Spleen (tissue), 11 donors: Measurements from ENCODE around the gene MX2. TPM values are rescaled to one million over a fixed set of nuclear protein-coding genes. Genes with fewer than 3 reads are reported as not detected.
A peak's percentile ranks its signal among the peaks of the same experiment; 100 is the strongest.

ENCODE experiments used
- DNase-seq: peaks from one replicate; pipeline ENCODE4 v3.0.0-alpha.2; 2020
- H3K27ac ChIP-seq, 8 donors: fragments of 200-600 bp; sonication (generic) in 7 of 8; 1 replicate in 4 of 8; 2 replicates in 4 of 8; pipeline versions ENCODE4 v1.5.0 to v1.8.0; 2016 to 2021; ENCODE audit warnings: inconsistent platforms in 4 of 8, mild to moderate bottlenecking in 4 of 8, moderate library complexity in 1 of 8
- H3K27me3 ChIP-seq, 7 donors: fragments of 200-600 bp; sonication (generic) in 6 of 7; replicated peaks in 1 of 7; 1 replicate in 4 of 7; 2 replicates in 3 of 7; pipeline versions ENCODE4 v1.5.0 to v1.8.0; 2016 to 2021; ENCODE audit warnings: inconsistent platforms in 3 of 7, mild to moderate bottlenecking in 1 of 7
- H3K36me3 ChIP-seq, 6 donors: fragments of 200-600 bp; sonication (generic) in 5 of 6; 1 replicate in 4 of 6; 2 replicates in 2 of 6; pipeline versions ENCODE4 v1.5.0 to v1.8.0; 2016 to 2021; ENCODE audit warnings: inconsistent platforms in 2 of 6
- H3K4me1 ChIP-seq, 6 donors: fragments of 200-600 bp; sonication (generic) in 5 of 6; 1 replicate in 3 of 6; 2 replicates in 3 of 6; pipeline versions ENCODE4 v1.5.0 to v1.8.0; 2016 to 2021; ENCODE audit warnings: inconsistent platforms in 3 of 6
- H3K4me3 ChIP-seq, 8 donors: fragments of 200-600 bp; sonication (generic) in 7 of 8; 1 replicate in 4 of 8; 2 replicates in 4 of 8; pipeline versions ENCODE4 v1.5.0 to v1.8.0; 2016 to 2021; ENCODE audit warnings: inconsistent platforms in 4 of 8, mild to moderate bottlenecking in 4 of 8, moderate library complexity in 2 of 8
- H3K9me3 ChIP-seq, 8 donors: fragments of 200-600 bp; sonication (generic) in 7 of 8; 1 replicate in 4 of 8; 2 replicates in 4 of 8; pipeline versions ENCODE4 v1.5.0 to v1.8.0; 2016 to 2021; ENCODE audit warnings: inconsistent platforms in 4 of 8
- CTCF ChIP-seq, 11 experiments: fragments of 200-600 bp in 7 of 11; fragments of 450-650 bp in 4 of 11; sonication (generic) in 4 of 11; IDR thresholded peaks in 8 of 11; conservative IDR thresholded peaks in 3 of 11; 1 replicate in 7 of 11; 2 replicates in 4 of 11; pipeline versions ENCODE4 v1.4.0 to v1.8.0; 2016 to 2021; ENCODE audit warnings: antibody characterized with exemption in 11 of 11, inconsistent platforms in 4 of 11, mild to moderate bottlenecking in 1 of 11
- POLR2A ChIP-seq, 3 donors: fragments of 450-650 bp; IDR thresholded peaks; one replicate each; pipeline ENCODE4 v1.5.1; 2017; ENCODE audit warnings: antibody characterized with exemption in 3 of 3, mild to moderate bottlenecking in 1 of 3
- POLR2AphosphoS5 ChIP-seq, 3 donors: sonication (generic); formaldehyde crosslinking; IDR thresholded peaks; one replicate each; pipeline ENCODE4 v1.5.1; 2017; ENCODE audit warnings: antibody characterized with exemption in 3 of 3
- WGBS, 5 donors: extraction: QIAGEN DNeasy Blood & Tissue Kit in 3 of 5; methylation state at CpG; one replicate each; pipeline versions ENCODE4 v1.1.5 to v1.1.7; 2013 to 2018; 5-methylcytosine and 5-hydroxymethylcytosine counted together
- intact Hi-C: fragments of 100-400 bp; cut with DNase I; formaldehyde crosslinking; loops from one replicate; pipeline ENCODE4 v1.15.0; 2023; ENCODE audit warnings: low total_unique reads
- polyA plus RNA-seq, 3 donors: library from polyadenylated mRNA; stranded (reverse); fragments of 200-250 nt; gene quantifications; one replicate each; pipeline ENCODE4 v1.2.1, GENCODE V29; 2013
- total RNA-seq, 7 donors: library from RNA; depleted of rRNA in 3 of 7; stranded (reverse); fragments of >200 nt in 3 of 7; fragmentation: NEBNext Ultra II Directional in 4 of 7; extraction: Animal tissue kit (Norgen Biotek cat#: 25700) in 4 of 7; gene quantifications; one replicate each; pipeline versions ENCODE4 v1.1.0 to v1.2.1, GENCODE V29; 2016 to 2021
- donor health status: healthy with polysubstance abuse.
- donor health status: DM: no; HTN: no; CAD: no; lungs with moderate emphysema.
- donor health status: DM: no; HTN: no; CAD: no.
- donor health status: Bipolar disorder and iron deficiency.
- donor health status: healthy.
- donor health status: DM: no; HTN: no; CAD: no.
- donor health status: DM: yes; HTN: yes; CAD: no.

MX2 gene
- total and polyA plus RNA-seq, 10 donors = 20.0 to 109 (median 71.8) TPM

GRCh38 chr21:41396558-41397075 is 34.8 kb downstream of the MX2 start:
- H3K36me3 ChIP-seq = peaks cover 0 to 91% (median 44%) of the 10 kb centered on the region in 6 donors
- no peak overlapping the region for H3K4me3 ChIP-seq
- no peaks in the 10 kb centered on the region for H3K27me3 ChIP-seq
- intact Hi-C loops = no loop called here
- H3K27ac ChIP-seq = peak overlapping the region in 6 of 8 donors; percentile 23 to 80 (median 64)
- peaks cover 0 to 36% (median 21%) of the 10 kb centered on the region in 6 donors for H3K4me1 ChIP-seq
- 30 to 55% (median 46%) methylated on average over 7 of the region's 7 CpGs for WGBS, 5 donors
- H3K9me3 ChIP-seq = no peaks in the 10 kb centered on the region
- peak; percentile 84 for DNase-seq
- peak in 1 of 3 donors; percentile 12 for TF ChIP-seq POLR2AphosphoS5 (IDR thresholded peaks at IDR 0.05)
- no peak for TF ChIP-seq CTCF (IDR thresholded peaks at IDR 0.05 in 8 of 11, conservative IDR thresholded peaks at IDR 0.05 in 3 of 11)

- Histone ChIP-seq H3K27me3 (no peaks in the 10 kb centered on the region), H3K27ac (peak overlapping the region in 4 of 8 donors; percentile 23 to 80 (median 66)), H3K9me3 (no peaks in the 10 kb centered on the region), H3K36me3 (peaks cover 0 to 94% (median 50%) of the 10 kb centered on the region in 6 donors), H3K4me1 (peaks cover 0 to 36% (median 21%) of the 10 kb centered on the region in 6 donors), H3K4me3 (no peak overlapping the region)
- intact Hi-C loops = no loop called here
- WGBS, 5 donors = 69 to 84% (median 80%) methylated on average over 7 of the region's 7 CpGs
- TF ChIP-seq POLR2AphosphoS5 (IDR thresholded peaks at IDR 0.05) (no peak), POLR2A (IDR thresholded peaks at IDR 0.05) (no peak), CTCF (IDR thresholded peaks at IDR 0.05 in 8 of 11, conservative IDR thresholded peaks at IDR 0.05 in 3 of 11) (no peak)
- no peak for DNase-seq
Observed at GRCh38 chr21:41397471-41397891, 35.7 kb downstream of the MX2 start.

- H3K27me3 ChIP-seq = no peaks in the 10 kb centered on the region
- H3K4me1 ChIP-seq = peaks cover 0 to 36% (median 21%) of the 10 kb centered on the region in 6 donors
- TF ChIP-seq POLR2AphosphoS5 (IDR thresholded peaks at IDR 0.05) (no peak), POLR2A (IDR thresholded peaks at IDR 0.05) (no peak), CTCF (IDR thresholded peaks at IDR 0.05 in 8 of 11, conservative IDR thresholded peaks at IDR 0.05 in 3 of 11) (no peak)
- 85 to 95% (median 94%) methylated on average over 4 of the region's 4 CpGs for WGBS, 5 donors
- no peak overlapping the region for H3K4me3 ChIP-seq
- intact Hi-C loops = no loop called here
- H3K36me3 ChIP-seq = peaks cover 0 to 96% (median 58%) of the 10 kb centered on the region in 6 donors
- DNase-seq = no peak
- peak overlapping the region in 1 of 8 donors; percentile 80 for H3K27ac ChIP-seq
- no peaks in the 10 kb centered on the region for H3K9me3 ChIP-seq
Observed at GRCh38 chr21:41398251-41398650, 36.4 kb downstream of the MX2 start.

GRCh38 chr21:41398831-41399230 is 37.0 kb downstream of the MX2 start:
- Histone ChIP-seq H3K4me1 (peaks cover 0 to 36% (median 21%) of the 10 kb centered on the region in 6 donors), H3K27ac (peak overlapping the region in 1 of 8 donors; percentile 80), H3K36me3 (peaks cover 0 to 96% (median 63%) of the 10 kb centered on the region in 6 donors), H3K4me3 (no peak overlapping the region), H3K9me3 (no peaks in the 10 kb centered on the region), H3K27me3 (no peaks in the 10 kb centered on the region)
- intact Hi-C loops = no loop called here
- TF ChIP-seq POLR2A (IDR thresholded peaks at IDR 0.05) (no peak), POLR2AphosphoS5 (IDR thresholded peaks at IDR 0.05) (no peak), CTCF (IDR thresholded peaks at IDR 0.05 in 8 of 11, conservative IDR thresholded peaks at IDR 0.05 in 3 of 11) (no peak)
- no peak for DNase-seq
- WGBS, 5 donors = 95 to 97% (median 96%) methylated on average over 16 of the region's 16 CpGs
